Activated effector memory CD4-positive, alpha-beta T cell treated with Interleukin-2 at 50 U/mL for 16 hours (primary cell): ENCODE data around the gene ZFAND6.
"Not testable (repeated sequence)": the region's sequence is repeated elsewhere in the genome, so short reads cannot be mapped to it uniquely, and the experiment has no call there.

ENCODE experiments used
- DNase-seq: peaks from one replicate; pipeline ENCODE4 v3.0.0-alpha.2; 2020

The ZFAND6 gene

GRCh38 chr15:80099662-80100061, 40.2 kb downstream of the ZFAND6 start:
- not testable (repeated sequence) for DNase-seq

GRCh38 chr15:80100247-80100646, 40.8 kb downstream of the ZFAND6 start:
- no peak for DNase-seq

GRCh38 chr15:80105193-80105592, 45.7 kb downstream of the ZFAND6 start:
- DNase-seq: no peak

- DNase-seq: no peak
Observed at GRCh38 chr15:80105595-80105994, 46.1 kb downstream of the ZFAND6 start.

- DNase-seq: no peak
Observed at GRCh38 chr15:80106051-80106450, 46.6 kb downstream of the ZFAND6 start.

- no peak for DNase-seq
Observed at GRCh38 chr15:80107204-80107603, 47.7 kb downstream of the ZFAND6 start.

- DNase-seq: no peak
Observed at GRCh38 chr15:80107774-80108173, 48.3 kb downstream of the ZFAND6 start.

GRCh38 chr15:80109388-80109787, 49.9 kb downstream of the ZFAND6 start:
- no peak for DNase-seq

- DNase-seq: no peak
Observed at GRCh38 chr15:80110920-80111319, 51.4 kb downstream of the ZFAND6 start.

- DNase-seq: no peak
Observed at GRCh38 chr15:80114114-80114513, 54.6 kb downstream of the ZFAND6 start.

- DNase-seq: no peak
Observed at GRCh38 chr15:80115021-80115420, 55.5 kb downstream of the ZFAND6 start.

- DNase-seq: no peak
Observed at GRCh38 chr15:80118956-80119355, 59.5 kb downstream of the ZFAND6 start.

- DNase-seq: no peak
Observed at GRCh38 chr15:80120636-80121035, 61.2 kb downstream of the ZFAND6 start.

- DNase-seq: no peak
Observed at GRCh38 chr15:80121546-80121945, 62.1 kb downstream of the ZFAND6 start.

- DNase-seq: no peak
Observed at GRCh38 chr15:80123034-80123433, 63.6 kb downstream of the ZFAND6 start.

GRCh38 chr15:80127253-80127652, 67.8 kb downstream of the ZFAND6 start:
- not testable (repeated sequence) for DNase-seq

- no peak for DNase-seq
Observed at GRCh38 chr15:80127911-80128310, 68.4 kb downstream of the ZFAND6 start.

GRCh38 chr15:80132382-80132781, 72.9 kb downstream of the ZFAND6 start:
- no peak for DNase-seq

GRCh38 chr15:80136854-80137253, 77.4 kb downstream of the ZFAND6 start:
- DNase-seq: no peak

GRCh38 chr15:80138961-80139360, 79.5 kb downstream of the ZFAND6 start:
- no peak for DNase-seq

- DNase-seq: no peak
Observed at GRCh38 chr15:80140909-80141308, 81.4 kb downstream of the ZFAND6 start.

- DNase-seq: no peak
Observed at GRCh38 chr15:80141916-80142598, 82.6 kb downstream of the ZFAND6 start.

GRCh38 chr15:80142646-80143045, 83.2 kb downstream of the ZFAND6 start:
- no peak for DNase-seq

GRCh38 chr15:80151148-80151547, 91.7 kb downstream of the ZFAND6 start:
- DNase-seq: no peak

GRCh38 chr15:80151576-80151975, 92.1 kb downstream of the ZFAND6 start:
- DNase-seq: no peak
